ENCODE results near the gene KTN1.

Gene KTN1, protein sequence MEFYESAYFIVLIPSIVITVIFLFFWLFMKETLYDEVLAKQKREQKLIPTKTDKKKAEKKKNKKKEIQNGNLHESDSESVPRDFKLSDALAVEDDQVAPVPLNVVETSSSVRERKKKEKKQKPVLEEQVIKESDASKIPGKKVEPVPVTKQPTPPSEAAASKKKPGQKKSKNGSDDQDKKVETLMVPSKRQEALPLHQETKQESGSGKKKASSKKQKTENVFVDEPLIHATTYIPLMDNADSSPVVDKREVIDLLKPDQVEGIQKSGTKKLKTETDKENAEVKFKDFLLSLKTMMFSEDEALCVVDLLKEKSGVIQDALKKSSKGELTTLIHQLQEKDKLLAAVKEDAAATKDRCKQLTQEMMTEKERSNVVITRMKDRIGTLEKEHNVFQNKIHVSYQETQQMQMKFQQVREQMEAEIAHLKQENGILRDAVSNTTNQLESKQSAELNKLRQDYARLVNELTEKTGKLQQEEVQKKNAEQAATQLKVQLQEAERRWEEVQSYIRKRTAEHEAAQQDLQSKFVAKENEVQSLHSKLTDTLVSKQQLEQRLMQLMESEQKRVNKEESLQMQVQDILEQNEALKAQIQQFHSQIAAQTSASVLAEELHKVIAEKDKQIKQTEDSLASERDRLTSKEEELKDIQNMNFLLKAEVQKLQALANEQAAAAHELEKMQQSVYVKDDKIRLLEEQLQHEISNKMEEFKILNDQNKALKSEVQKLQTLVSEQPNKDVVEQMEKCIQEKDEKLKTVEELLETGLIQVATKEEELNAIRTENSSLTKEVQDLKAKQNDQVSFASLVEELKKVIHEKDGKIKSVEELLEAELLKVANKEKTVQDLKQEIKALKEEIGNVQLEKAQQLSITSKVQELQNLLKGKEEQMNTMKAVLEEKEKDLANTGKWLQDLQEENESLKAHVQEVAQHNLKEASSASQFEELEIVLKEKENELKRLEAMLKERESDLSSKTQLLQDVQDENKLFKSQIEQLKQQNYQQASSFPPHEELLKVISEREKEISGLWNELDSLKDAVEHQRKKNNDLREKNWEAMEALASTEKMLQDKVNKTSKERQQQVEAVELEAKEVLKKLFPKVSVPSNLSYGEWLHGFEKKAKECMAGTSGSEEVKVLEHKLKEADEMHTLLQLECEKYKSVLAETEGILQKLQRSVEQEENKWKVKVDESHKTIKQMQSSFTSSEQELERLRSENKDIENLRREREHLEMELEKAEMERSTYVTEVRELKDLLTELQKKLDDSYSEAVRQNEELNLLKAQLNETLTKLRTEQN (N-terminal part only)

DNA sequence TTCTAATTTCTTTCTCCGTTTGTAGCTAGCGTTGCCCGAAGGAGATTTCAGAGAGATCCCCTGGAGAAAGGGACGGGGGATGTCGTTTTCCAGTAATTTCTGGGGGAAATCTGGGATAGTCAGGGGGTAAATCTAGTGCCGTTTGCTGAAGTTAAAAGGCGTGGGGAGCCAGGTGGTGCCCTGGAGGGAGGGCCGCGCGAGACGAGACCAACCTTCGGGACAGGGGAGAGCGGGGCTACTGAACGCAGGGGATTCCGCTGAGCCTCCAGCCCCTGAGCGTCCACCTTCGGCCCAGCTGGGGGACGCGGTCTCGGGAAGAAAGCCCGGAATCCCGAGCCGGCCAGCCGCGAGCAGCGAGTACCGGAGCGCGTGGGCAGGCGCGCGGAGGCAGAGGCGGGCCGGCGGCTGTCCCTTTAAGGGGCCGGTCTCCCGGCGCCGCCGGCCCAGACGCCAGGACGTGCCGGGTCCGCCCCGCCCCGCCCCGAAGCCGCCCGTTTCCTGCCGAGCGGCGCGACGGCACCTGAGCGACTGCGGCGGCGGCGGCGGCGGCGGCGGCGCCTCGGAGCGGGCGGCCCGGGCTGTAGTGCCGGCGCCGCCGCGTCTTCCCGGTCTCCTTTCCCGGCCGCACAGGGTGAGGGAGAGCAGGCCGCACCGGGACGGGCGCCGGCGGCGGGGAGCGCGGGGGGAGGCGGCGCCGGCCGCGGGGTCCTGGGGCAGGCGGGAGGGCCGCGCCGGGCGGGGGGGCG, at the start of gene KTN1:
Gene KTN1, plus strand, starts transcription at position 484 of the 746 bp plus-strand sequence. CDS start 31,842 bp downstream, outside the sequence.
- peak; percentile 50 for DNase-seq (ENCODE audit: low spot score)

DNA sequence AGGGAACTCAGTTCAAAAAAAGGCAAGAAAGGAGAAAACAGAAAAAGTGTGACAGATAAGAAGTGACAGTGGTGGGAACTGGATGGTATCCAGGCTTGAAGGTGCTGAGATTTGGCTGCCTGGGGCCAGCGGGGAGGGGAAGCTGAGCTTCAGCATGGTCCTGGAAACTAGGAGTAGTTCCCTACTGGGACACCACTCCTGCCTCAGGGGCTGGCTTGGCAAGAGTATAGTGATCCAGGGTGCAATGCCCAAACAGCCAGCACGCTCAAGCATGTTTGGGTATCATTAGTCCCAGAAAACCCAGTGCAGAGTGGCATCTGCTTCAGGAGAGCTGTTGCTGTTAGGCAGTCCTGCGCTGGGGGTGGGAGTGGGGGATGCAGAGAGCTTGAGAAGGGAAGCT, 49.5 kb upstream of the KTN1 start:
- DNase-seq (ENCODE audit: low spot score): no peak

DNA sequence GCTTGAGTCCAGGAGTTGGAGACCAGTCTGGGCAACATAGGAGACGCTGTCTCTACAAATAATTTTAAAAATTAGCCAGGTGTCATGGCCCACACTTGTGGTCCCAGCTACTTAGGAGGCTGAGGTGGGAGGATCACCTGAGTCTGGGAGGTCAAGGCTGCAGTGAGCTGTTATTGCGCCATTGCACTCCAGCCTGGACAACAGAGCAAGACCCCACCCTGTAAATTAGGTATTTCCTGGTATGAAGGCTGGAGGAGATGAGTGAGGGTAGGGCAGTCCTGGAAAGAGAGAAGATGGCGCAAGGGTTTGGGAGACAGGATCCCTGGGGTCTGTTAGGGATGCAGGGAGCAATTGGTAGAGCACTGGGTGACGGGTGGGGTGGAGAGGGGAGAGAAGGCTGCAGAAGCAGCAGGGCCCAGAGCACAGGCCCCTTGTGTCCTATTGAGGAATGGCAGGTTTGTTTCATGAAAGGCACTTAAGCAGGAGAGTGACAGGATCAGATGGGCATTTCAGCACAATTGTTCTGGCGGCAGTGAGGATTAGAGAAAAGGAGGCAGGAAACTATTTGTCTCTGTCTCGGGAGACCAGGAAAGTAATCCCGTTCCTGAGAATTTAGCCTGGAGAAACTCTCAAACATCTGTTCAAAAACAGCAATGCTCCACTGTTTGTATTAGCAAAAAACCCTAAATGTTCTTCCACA, 47.2 kb upstream of the KTN1 start:
- no peak for DNase-seq (ENCODE audit: low spot score)

DNA sequence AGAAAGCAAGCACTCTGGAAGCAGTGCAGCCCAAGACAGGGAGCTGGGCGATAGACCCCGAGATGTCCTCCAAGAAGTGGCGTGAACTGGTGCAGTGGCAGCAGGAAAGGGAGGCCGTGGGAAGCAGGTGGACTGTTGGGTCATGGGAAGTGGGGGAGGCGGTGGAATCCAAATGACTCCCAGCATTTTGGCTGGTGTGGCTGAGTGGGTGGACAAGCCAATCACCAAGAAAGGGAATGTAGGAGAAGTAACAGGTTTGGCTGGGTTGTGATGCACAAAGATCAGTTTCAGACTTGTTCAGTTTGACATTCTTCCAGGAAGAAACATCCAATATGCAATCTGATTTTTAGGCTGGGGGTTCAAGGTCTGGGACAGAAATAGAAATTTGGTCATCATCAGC, 46.0 kb upstream of the KTN1 start:
- no peak for DNase-seq (ENCODE audit: low spot score)

DNA sequence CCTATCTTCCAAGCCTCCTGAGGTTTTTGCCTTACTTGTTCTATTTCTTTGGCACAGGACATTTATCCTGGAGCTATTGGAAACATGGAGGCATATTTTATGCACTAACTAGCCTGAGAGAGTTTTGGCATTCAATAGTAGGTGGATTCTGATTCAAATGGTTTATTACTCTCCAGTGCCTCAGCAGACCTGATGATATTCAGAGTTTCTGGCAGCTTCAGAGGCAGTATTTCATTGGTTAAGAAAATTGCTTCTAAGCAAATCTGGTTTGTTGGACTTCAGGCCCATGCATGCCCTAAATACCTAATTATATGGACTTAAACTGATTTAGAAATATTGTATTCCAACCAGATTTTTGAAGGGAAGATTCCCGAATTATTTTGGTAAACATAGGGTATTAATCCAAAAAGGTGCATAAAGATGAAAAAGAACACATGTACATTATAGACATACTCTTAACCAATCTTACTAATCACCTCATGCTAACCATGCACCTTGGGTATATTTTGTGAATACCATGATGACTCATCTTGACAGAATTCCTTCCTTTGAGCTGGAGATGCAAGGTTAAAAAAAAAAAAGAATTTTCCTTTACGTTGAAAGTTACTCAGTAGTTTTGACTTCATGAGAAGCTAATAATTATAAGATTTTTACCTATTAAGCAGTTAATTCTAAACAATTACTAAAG, 44.3 kb upstream of the KTN1 start:
- DNase-seq (ENCODE audit: low spot score): no peak

DNA sequence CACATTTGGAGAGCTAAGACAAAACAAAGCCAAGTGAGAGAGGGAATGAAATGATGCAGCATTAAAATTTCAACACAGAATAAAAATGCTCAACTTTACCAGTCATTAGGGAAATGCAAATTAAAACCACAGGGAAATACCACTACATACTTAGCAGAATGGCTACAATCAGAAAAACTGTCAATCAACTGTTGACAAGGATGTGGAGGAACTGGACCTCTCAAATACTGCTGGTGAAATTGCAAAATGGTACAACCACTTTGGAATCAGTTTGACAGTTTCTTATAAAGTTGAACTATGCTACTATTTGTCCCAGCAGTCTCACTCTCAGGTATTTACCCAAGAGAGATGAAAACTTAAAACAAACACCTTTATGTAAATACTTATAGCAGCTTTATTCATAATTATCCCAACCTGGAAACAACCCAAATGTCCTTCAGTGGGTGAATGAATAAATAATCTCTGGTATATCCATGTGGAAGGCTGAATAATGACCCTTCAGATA, 43.8 kb upstream of the KTN1 start:
- no peak for DNase-seq (ENCODE audit: low spot score)

DNA sequence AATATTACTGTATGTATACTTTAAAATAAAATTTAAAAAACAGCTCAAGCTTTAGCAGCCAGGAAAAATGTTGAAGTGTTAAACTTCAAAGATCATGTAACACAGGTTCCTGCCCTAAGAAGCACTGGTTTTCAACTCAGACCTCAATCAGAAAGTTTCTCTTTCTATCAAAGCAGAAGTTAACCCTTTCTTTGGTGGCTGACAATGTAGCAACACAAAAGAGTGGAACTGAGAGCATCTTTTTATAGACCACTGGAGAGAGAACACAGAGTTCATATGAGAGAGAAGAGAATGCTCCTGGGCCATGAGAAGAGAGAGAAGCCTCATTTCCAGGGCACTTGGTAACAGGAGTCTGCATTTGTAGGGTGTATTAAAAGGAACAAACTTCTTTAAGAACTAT, 42.2 kb upstream of the KTN1 start:
- no peak for DNase-seq (ENCODE audit: low spot score)

DNA sequence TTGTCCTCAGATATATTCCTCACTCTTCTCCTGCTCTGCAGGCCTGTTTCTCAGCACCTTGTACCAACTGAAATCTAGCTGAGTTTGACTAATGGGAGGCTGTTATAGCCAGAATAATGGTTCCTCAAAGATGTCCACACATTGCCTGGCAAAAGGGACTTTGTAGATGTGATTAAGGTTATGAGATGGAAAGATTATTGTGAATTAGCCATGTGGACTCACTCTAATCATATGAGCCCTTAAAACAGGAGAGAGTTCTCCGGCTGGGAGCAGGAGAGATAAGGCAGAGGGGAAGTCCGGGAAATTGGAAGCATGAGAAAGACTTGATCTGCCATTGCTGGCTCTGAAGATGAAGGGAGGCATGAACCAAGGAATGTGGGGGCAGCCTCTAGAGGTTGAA, 40.0 kb upstream of the KTN1 start:
- no peak for DNase-seq (ENCODE audit: low spot score)

DNA sequence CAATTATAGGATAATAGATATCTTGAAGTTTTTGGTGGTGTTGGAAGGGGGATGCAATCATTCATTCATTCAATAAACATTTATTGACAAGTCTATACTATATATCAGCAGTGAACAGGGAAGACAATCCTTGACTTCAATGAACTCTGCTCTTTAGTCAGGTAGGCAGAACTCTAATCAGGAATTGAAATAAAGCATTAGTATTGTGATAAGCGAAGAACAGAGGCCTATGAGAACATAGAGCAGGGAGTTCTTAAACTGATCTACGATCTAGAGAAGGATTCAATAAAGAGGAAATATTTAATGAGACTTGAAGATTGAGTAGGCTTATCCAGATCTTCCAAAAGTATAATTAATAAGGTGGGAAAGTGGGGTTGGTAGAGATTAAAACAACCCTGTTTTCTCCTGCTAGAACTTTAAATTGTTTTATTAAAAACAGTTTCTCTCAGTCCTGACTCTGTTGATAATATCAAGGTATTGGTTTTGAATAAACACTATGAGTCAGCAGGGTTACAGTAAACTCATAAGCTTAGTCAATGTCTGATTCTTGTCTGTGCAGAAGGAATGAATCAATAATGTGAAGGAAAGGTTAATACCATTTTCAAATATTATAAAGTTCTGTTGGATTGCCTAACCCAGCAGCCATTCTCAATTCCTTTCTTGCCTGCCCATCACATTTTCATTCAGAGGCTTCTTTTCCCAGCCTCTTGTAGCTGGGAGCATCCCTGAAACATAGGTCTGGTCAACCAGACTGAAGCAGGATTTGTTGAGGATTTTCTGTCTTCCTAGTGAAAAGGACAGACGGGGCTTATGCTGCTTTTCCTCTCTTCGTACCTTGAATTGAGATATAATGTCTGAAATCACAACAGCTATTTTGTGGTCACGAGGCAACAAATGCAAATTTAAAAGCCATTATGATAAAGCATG, 38.9 kb upstream of the KTN1 start:
- DNase-seq (ENCODE audit: low spot score): no peak

DNA sequence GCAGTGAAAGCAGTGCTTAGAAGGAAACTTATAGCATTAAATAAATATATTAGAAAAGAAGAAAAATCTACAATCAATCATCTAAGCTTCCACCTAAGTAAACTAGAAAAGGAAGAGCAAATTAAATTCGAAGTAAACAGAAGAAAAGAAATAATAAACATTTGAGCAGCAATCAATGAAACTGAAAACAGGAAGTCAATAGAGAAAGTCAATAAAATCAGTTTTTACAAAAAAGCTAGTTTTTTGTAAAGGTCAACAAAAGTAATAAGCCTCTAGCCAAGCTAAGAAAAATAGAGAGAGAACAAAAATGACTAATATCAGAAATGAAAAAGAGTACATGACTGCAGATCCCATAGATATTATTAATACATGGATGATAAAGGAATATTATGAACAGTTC, 34.2 kb upstream of the KTN1 start:
- no peak for DNase-seq (ENCODE audit: low spot score)

DNA sequence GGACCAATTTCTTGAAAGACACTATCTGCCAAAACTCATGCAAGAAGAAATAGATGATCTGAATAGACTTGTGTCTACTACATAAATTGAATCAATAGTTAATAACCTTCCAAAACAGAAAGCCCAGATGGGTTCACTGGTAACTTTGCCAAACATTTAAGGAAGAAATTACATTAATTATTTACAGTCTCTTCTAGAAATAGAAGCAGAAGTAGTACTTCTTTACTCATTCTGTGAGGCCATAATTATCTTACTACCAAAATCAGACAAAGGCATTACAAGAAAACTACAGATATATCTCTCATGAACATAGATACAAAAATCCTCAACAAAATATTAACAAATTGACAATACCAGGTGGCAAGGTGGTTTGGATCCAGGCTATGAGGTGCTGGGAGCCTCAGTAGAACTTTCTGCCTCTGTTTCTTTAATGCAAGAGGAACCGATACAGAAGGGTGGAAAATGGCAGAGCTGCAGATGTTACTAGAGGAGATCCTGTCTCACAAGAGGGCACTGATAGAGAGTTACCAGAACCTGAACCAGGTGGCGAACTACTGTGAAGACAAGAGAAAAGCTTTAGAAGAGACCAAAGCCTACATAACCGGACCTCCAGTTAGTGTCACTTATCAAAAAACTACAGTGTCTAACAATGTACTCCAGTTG, 33.7 kb upstream of the KTN1 start:
- no peak for DNase-seq (ENCODE audit: low spot score)

DNA sequence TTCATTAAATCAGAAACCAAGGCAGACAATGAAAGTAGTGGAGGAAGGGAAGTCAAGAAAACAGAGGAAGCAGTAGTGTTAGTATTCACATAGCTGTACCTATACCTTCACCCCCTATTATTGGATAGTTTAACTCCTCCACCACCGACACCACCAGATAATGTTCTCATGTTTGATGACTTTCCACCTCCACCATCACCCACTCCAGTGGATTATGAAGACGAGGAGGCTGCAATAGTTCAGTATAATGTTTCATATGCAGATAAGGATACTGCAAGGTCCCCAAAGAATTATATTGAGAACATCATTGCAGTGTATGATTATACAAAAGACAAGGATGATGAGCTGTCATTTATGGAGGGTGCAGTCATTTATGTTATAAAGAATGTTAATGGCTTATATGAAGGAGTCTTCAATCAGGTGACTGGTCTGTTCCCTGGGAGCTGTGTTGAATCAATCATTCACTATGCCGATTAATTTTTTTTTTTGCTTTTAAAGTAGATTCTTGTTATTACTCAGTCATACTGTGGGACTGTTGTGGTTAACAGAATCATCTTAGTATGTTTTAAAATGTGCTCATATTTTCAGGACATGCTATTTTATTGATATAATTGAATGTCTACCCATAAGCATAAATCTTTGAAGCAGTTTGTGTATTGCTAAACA, 32.2 kb upstream of the KTN1 start:
- no peak for DNase-seq (ENCODE audit: low spot score)

DNA sequence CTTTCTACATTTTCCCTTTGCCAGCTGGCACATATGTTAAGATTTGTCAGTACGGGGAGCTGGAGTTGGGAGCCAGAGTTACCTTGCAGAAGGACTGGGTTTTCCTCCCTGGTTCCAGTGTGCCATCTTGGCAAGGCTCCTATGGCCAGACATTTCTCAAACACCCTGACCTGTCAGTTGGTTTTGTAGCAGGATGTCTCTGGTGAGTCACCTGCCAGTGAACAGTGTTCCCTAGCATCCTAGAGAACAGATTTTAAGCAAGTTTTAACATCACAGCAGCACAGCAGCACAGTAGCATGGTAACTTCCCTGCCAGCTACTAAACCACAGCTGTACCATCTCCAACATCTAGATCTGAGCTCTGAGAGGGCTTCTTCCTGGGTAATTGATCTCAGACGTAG, 26.2 kb upstream of the KTN1 start:
- no peak for DNase-seq (ENCODE audit: low spot score)

DNA sequence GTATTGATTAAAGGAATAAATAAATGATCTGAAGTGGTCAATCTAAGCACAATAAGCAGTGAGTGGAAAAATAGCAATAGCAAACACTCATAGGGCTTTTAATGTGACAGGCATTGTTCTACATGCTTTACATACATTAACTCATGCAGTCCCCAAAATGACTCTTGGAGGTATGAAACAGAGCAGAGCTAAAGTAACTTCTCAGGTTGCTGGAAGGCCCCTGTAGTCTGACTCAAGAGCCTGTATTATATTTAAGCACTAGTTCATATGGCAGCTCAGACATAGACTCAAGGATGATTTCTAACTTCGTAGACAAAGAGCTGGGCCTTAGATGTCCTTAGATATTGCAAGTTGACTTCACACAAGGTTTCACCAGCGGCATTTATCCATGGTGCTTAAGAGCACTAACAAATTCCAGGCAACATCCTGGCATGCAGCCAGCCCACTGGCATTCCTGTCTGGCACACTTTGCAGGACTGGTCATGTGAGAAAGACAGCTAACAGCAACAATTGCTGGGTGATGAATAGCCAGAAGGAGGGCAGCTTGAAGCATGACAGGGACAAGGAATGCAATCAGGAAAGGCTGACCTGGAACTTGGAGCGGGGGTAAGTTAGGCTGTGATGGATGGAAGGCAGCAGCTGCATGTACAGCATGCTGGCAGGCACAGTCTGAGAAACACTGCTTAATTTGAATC, 22.9 kb upstream of the KTN1 start:
- DNase-seq (ENCODE audit: low spot score): peak; percentile 78

DNA sequence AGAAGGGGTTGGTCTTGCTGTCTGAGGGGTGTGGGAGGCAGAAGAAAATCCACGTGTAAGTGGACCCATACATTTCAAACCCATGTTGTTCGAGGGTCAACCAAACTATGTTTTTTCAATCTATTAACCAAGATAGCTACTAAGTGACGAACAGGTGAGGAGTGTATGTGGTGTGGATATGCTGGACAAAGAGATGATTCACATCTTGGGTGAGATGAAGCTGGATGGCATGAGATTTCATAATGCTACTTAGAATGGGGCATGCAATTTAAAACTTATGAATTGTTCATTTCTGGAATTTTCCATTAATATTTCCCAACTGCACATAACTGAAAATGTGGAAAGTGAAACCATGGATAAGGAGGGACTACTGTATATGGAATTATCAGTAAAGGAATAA, 17.9 kb upstream of the KTN1 start:
- no peak for DNase-seq (ENCODE audit: low spot score)

DNA sequence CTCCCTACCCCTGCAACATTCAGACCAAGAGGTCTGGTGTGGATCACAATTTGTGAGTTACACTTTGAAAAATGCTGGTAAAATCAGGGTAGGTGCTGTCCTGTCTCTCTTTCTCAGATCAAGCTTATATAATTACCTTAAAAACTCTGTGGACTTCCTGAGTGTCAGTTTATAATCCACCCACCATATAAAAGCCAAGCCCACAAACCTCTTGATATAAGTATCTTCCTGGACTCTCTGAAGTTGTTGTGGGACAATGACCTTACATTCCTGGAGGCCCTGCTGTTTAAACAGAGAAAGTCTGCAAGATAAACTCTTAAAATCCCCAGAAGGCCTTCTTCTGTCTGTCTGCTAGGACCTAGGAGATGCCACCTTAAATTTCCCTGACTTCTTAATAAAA, 11.4 kb upstream of the KTN1 start:
- DNase-seq (ENCODE audit: low spot score): no peak

DNA sequence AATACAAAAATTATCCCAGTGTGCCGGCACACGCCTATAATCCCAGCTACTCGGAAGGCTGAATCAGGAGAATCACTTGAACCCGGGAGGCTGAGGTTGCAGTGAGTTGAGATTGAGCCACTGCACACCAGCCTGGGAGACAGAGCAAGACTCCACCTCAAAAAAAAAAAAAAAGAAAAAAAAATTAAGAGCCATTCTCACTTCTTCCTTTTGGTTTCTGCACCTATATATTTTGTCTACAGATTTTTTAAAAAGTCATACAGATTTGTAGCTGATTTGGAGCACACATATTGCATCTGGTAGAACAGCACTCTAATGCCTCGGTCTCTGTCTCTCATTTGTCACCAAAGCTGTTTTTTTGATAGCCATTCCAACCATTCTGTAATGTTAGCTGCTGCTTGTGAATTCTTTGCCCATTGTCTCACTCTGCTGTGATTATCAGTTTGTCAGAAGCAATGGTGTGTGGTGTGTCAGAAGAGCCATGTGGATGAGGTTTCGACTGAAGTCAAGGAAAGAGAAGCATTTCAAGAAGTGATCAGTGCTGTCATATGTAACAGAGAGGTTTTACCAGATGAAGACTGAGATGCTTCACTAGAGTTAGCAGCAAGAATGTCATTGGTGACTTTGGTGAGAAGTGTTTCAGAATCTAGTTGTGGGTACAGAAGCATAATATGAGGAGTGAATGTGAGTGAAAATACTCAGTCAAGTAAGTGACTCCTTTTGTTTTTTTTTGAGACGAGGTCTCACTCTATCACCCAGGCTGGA, 8.7 kb upstream of the KTN1 start:
- no peak for DNase-seq (ENCODE audit: low spot score)
